Skeletal muscle satellite cell (primary cell): ENCODE results near the gene C3.

Experiments
- H3K27me3 ChIP-seq: 2 replicates; pipeline ENCODE4 v1.7.0; 2013; ENCODE audit warnings: low read length; ENCODE audit not compliant: control insufficient read depth, insufficient read depth
- H3K36me3 ChIP-seq: 2 replicates; pipeline ENCODE4 v1.7.0; 2013; ENCODE audit warnings: mild to moderate bottlenecking, control low read depth, low read length; ENCODE audit not compliant: insufficient read depth
- H3K4me1 ChIP-seq: 2 replicates; pipeline ENCODE4 v1.7.0; 2013; ENCODE audit warnings: low read length; ENCODE audit not compliant: control insufficient read depth, insufficient read depth
- H3K4me2 ChIP-seq: 2 replicates; pipeline ENCODE4 v1.7.0; 2013; ENCODE audit warnings: mild to moderate bottlenecking, low read length
- H3K4me3 ChIP-seq: 2 replicates; pipeline ENCODE4 v1.7.0; 2013; ENCODE audit warnings: low read length
- H3K9ac ChIP-seq: 2 replicates; pipeline ENCODE4 v1.7.0; 2013; ENCODE audit warnings: mild to moderate bottlenecking, low read depth, low read length, moderate library complexity
- H3K9me3 ChIP-seq: replicated peaks from 2 replicates; pipeline ENCODE4 v1.7.0; 2013; ENCODE audit warnings: mild to moderate bottlenecking, control low read depth, low read length

Gene C3

DNA sequence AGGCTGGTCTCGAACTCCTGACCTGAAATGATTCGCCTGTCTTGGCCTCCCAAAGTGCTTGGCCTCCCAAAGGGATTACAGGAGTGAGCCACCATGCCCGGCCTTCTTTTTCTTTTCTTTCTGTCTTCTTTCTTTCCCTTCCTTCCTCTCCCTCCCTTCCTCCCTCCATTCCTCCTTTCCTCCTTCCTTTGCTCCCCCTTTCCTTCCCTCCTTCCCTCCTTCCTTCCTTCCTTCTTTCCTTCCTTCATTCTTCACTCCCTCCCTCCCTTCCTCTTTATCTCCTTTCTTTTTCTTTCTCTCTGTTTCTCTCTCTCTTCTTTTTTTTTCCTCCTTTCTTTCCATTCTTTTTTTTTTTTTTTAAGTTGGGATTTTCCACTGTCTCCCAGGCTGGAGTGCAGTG lies 12.1 kb downstream of the C3 start:
- Histone ChIP-seq H3K4me2 (no peak overlapping the region), H3K4me1 (no peaks in the 10 kb centered on the region), H3K9me3 (no peaks in the 10 kb centered on the region), H3K36me3 (no peaks in the 10 kb centered on the region), H3K4me3 (no peak overlapping the region), H3K27me3 (no peaks in the 10 kb centered on the region), H3K9ac (no peak overlapping the region)

DNA sequence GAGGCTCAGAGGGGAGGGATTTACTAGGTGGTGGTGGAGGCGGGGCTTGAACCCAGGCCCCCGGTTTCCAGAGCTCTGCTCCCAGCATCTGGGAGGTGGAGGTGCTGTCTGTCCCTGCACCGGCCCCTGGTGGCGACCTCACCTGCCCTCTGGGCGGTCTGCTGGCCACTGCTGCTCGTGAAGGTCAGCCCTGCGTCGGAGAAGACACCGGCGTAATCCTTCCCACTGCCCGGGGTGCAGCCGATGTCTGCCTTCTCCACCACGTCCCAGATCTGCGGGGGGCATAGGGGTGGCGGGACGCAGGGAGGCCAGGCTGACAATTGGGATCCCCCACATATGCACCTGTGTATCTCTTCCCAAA lies 12.8 kb downstream of the C3 start:
- H3K9ac ChIP-seq: no peak overlapping the region

DNA sequence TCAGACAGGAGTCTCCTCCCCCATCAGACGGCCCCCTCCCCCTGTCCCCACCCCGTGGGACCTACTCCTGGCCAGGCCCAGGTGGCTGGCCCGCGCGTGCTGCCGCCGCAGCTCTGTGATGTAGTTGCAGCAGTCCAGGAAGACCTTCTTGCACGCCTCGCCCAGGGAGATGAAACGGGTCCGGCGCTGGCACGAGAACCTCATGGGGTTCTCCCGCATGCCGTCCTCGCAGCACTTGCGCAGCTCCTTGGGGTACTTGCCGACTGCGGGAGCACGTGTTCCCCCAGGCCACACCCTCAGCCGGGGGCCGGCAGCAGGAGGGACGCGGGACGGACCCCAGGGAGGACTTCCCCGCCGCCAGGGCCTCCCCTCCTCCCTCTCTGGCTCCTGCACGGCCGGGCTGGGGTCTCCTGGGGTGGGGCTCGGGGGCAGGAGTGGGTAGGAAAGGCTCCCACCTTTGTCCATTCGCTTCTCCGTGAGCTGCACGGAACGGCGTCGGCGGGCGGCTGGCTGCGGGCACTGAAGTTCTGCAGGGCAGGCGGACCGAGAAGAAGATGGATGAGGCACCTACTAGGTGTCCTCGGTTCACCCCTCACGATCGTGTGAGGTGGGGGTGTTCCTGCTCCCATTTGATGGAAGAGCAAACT lies 13.3 kb downstream of the C3 start:
- Histone ChIP-seq H3K4me2 (no peak overlapping the region), H3K36me3 (no peaks in the 10 kb centered on the region), H3K4me1 (no peaks in the 10 kb centered on the region), H3K9ac (no peak overlapping the region), H3K27me3 (no peaks in the 10 kb centered on the region), H3K4me3 (no peak overlapping the region), H3K9me3 (no peaks in the 10 kb centered on the region)

More for the DNA sequence above, 12.8 kb downstream of the C3 start:
- Histone ChIP-seq H3K9me3 (no peaks in the 10 kb centered on the region), H3K4me3 (no peak overlapping the region), H3K27me3 (no peaks in the 10 kb centered on the region), H3K36me3 (no peaks in the 10 kb centered on the region), H3K4me1 (no peaks in the 10 kb centered on the region), H3K4me2 (no peak overlapping the region)

DNA sequence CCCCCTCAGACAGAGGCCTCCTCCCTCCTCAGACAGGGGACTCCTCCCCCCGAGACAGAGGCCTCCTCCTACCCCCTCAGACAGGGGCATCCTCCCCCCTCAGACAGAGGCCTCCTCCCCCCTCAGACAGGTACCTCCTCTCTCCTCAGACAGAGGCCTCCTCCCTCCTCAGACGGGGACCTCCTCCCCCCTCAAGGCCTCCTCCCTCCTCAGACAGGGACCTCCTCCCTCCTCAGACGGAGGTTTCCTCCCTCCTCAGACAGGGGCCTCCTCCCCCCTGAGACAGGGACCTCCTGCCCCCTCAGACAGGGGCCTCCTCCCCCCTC lies 13.9 kb downstream of the C3 start:
- H3K36me3 ChIP-seq: no peaks in the 10 kb centered on the region
- H3K4me3 ChIP-seq: no peak overlapping the region
- no peaks in the 10 kb centered on the region for H3K4me1 ChIP-seq
- H3K4me2 ChIP-seq: no peak overlapping the region
- no peak overlapping the region for H3K9ac ChIP-seq
- no peaks in the 10 kb centered on the region for H3K27me3 ChIP-seq
- H3K9me3 ChIP-seq: no peaks in the 10 kb centered on the region

DNA sequence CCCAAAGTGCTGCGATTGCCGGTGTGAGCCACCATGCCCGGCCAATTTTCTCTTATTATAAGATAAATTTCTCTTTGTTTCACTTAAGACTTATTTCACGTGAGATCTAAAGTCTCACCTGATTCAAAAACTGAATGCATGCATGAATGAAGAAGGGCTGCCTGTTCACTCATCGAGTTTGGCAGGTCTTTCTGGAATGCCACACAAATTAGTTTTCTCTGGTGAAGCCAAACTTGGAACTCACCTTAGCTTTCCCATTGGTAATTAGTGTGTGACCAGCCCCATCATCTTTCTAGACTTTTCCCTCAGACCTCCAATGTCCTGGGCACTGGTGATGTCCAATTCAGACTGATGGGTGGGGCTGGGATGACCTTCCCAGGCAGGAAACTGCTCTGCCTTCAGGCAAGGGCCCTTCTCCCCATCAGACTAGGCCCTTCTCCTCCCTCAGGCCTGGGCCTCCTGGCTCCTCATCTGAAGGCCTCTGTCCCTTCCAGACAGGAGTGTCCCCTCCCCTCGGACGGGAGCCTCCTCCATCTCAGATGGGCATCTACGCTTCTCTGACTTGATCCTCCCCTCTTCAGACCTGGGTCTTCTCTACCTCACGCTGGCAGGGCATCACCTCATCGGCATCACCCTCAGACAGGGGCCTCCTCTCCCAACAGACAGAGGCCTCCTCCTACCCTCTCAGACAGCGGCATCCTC lies 14.4 kb downstream of the C3 start:
- no peak overlapping the region for H3K9ac ChIP-seq
- H3K27me3 ChIP-seq: no peaks in the 10 kb centered on the region
- no peaks in the 10 kb centered on the region for H3K36me3 ChIP-seq
- no peak overlapping the region for H3K4me3 ChIP-seq
- no peaks in the 10 kb centered on the region for H3K9me3 ChIP-seq
- no peaks in the 10 kb centered on the region for H3K4me1 ChIP-seq
- H3K4me2 ChIP-seq: no peak overlapping the region

DNA sequence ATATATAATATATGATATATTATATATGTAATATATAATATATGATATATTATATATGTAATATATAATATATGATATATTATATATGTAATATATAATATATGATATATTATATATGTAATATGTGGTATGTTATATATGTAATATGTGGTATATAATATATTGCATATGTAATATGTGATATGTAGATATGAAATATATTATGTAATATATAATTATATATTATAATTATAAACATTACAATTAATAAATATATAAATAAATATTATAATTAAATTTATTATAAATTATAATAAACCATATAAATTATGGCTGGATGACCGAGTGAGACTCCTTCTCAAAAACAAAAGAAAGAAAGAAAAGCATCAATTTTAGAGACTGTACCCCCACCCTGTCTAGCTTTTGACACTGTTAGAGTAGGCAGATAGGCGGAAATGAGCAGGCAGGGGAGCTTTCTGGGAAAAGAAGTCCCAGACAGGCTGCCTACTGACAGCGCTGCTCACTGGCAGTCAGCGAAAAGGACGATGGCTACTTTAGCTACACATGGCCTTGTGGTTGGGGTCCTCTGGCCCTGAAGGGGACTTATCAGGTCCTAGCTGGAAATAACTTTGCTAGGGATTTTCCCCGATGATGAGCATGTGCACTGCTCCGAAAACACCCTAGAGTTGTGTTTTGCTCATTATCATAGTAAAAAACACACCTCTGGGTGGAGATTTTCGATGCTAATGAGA lies 19.7 kb downstream of the C3 start:
- H3K4me1 ChIP-seq: no peaks in the 10 kb centered on the region
- H3K4me3 ChIP-seq: no peak overlapping the region
- H3K27me3 ChIP-seq: no peaks in the 10 kb centered on the region
- no peak overlapping the region for H3K4me2 ChIP-seq
- H3K9me3 ChIP-seq: no peaks in the 10 kb centered on the region
- no peak overlapping the region for H3K9ac ChIP-seq
- H3K36me3 ChIP-seq: no peaks in the 10 kb centered on the region

DNA sequence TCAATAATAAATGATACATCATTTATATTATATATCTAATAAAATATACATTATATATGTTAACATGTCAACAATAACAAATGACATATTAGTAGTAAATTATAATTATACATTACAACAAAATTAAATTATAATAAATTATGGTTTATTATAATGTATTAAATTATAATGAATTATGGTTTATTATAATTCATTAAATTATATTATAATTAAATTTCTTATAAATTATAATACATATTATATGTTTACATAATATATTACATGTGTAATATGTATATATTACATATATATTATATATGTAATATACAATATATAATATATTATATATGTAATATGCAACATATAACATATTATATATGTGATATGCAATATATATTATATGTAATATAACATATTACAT lies 20.5 kb downstream of the C3 start:
- H3K9ac ChIP-seq: no peak overlapping the region
- H3K27me3 ChIP-seq: no peaks in the 10 kb centered on the region
- H3K4me1 ChIP-seq: no peaks in the 10 kb centered on the region
- no peak overlapping the region for H3K4me3 ChIP-seq
- no peaks in the 10 kb centered on the region for H3K9me3 ChIP-seq
- no peak overlapping the region for H3K4me2 ChIP-seq
- H3K36me3 ChIP-seq: no peaks in the 10 kb centered on the region

DNA sequence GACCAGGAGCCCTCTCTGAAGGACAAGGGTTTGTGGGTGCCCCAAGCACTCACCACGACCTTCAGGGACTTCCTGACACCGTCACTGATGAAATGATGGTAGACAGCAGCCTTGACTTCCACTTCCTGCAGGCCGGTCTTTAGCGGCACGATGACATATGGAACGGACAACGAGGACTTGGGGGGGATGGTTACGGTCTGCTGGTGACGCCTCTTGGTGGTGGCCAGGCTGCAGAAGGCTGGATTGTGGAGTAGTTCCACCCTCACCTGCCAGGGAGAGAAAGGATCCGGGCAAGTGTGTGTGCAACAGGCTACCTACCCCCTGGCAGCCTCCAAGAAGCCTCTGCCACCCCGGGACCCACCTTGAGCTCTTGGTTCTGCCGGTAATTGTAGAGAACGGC lies 23.2 kb downstream of the C3 start:
- no peak overlapping the region for H3K4me2 ChIP-seq
- H3K9ac ChIP-seq: no peak overlapping the region
- H3K36me3 ChIP-seq: no peaks in the 10 kb centered on the region
- H3K9me3 ChIP-seq: no peaks in the 10 kb centered on the region
- no peaks in the 10 kb centered on the region for H3K4me1 ChIP-seq
- H3K4me3 ChIP-seq: no peak overlapping the region
- H3K27me3 ChIP-seq: no peaks in the 10 kb centered on the region

DNA sequence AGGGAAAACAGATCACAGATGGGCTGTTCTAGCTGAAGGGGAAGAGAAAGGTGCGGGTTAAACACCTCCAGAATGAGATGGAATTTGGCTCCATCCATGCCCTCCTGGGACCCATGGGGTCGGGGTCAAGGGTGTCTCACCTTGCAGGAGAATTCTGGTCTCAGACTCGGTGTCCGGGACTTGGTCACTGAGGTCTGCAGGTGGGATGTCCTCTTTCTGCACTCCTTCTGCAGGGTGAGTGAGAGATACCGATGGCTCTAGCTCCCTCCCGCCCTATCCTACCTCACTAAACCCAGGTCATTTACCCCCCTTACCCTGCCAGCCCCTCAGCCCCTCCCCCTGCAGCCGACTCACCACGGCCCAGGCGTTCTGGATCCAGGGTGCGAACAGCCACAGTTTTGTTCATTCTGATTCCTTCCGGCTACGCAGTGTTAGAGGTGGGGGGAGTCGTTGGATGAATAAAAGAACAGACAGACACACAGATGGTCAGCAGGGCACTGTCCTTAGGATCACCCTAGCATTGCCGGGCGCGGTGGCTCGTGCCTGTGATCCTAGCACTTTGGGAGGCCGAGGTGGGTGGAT lies 24.1 kb downstream of the C3 start:
- Histone ChIP-seq H3K4me2 (no peak overlapping the region), H3K9ac (no peak overlapping the region), H3K4me1 (no peaks in the 10 kb centered on the region), H3K36me3 (no peaks in the 10 kb centered on the region), H3K9me3 (no peaks in the 10 kb centered on the region), H3K27me3 (no peaks in the 10 kb centered on the region), H3K4me3 (no peak overlapping the region)

DNA sequence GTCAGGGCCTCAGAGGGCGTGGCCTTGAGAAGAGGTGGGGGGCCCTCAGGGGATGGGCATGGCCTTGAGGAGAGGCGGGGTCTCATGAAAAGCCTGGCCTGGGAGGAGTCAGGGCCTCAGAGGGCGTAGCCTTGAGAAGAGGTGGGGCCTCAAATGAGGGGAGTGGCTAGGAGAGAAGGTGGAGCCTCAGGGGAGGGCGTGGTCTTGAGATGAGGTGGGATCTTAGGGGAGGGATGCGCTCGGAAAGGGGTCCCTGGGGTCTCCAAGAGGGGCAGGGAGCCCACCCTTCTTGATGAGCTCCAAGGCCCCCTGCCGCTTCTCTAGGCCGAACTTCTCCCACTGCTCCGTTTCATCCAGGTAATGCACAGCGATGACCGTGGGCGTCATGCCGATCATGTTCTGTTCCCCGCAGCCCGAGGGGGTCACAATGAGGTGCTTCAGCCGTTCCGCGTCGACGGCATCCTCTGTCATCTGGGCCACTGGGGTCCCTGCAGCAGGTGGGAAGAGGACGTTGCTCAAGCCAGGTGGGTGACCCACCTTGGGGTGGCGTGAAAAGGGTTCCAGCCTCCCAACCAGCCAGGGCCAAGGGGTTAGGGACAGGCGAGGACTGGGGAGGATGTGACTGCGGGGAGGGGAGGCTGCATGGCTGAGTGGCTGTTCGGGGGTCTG lies 26.2 kb downstream of the C3 start:
- no peak overlapping the region for H3K4me3 ChIP-seq
- no peaks in the 10 kb centered on the region for H3K4me1 ChIP-seq
- no peak overlapping the region for H3K4me2 ChIP-seq
- no peaks in the 10 kb centered on the region for H3K27me3 ChIP-seq
- no peaks in the 10 kb centered on the region for H3K9me3 ChIP-seq
- H3K36me3 ChIP-seq: no peaks in the 10 kb centered on the region
- H3K9ac ChIP-seq: no peak overlapping the region

DNA sequence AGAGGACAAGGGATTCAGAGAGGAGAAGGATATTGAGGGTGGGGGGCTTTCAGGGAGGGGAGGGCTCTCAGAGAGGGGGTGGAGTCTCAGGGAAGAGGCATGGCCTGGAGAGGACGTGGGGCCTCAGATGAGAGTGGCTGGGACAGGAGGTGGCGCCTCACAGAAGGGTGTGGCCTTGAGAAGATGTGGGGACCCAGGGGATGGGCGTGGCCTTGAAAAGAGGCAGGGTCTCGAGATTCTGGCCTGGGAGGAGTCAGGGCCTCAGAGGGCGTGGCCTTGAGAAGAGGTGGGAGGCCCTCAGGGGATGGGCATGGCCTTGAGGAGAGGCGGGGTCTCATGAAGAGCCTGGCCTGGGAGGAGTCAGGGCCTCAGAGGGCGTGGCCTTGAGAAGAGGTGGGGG lies 26.8 kb downstream of the C3 start:
- no peak overlapping the region for H3K9ac ChIP-seq
- no peak overlapping the region for H3K4me2 ChIP-seq

More for the DNA sequence above, 26.8 kb downstream of the C3 start:
- H3K4me1 ChIP-seq: no peaks in the 10 kb centered on the region
- no peaks in the 10 kb centered on the region for H3K9me3 ChIP-seq
- H3K4me3 ChIP-seq: no peak overlapping the region
- no peaks in the 10 kb centered on the region for H3K27me3 ChIP-seq
- no peaks in the 10 kb centered on the region for H3K36me3 ChIP-seq
